HS-27A (cell line): ENCODE data around the gene USP21.

Experiments used
- DNase-seq: peaks from one replicate; pipeline ENCODE4 v3.0.0-alpha.2; 2012; ENCODE audit warnings: low read depth, missing footprints

USP21 gene

GRCh38 chr1:161133220-161133740 lies 26.0 kb upstream of the USP21 start:
- DNase-seq = no peak

- DNase-seq = no peak
These were observed 21.4 kb upstream of the USP21 start for GRCh38 chr1:161137881-161138280.

GRCh38 chr1:161138431-161138830 lies 20.9 kb upstream of the USP21 start:
- DNase-seq = no peak

GRCh38 chr1:161139766-161140165 lies 19.5 kb upstream of the USP21 start:
- no peak for DNase-seq

- no peak for DNase-seq
These were observed 18.4 kb upstream of the USP21 start for GRCh38 chr1:161140755-161141400.

- no peak for DNase-seq
These were observed 13.5 kb upstream of the USP21 start for GRCh38 chr1:161145832-161146231.

GRCh38 chr1:161153176-161153575 lies 6.1 kb upstream of the USP21 start:
- no peak for DNase-seq

- peak; percentile 77 for DNase-seq
These were observed 5.5 kb upstream of the USP21 start, which contains the start of gene UFC1 for GRCh38 chr1:161153682-161154337. TSS of gene UFC1 (plus strand) at chr1:161153978. CDS start at chr1:161153998, 20 bp downstream.

GRCh38 chr1:161157867-161158266 lies 1.4 kb upstream of the USP21 start:
- no peak for DNase-seq

- DNase-seq = no peak
These were observed 837 bp upstream of the USP21 start for GRCh38 chr1:161158316-161159010.

- no peak for DNase-seq
These were observed 578 bp downstream of the USP21 start for GRCh38 chr1:161159913-161160243.

GRCh38 chr1:161160671-161161145 lies 1.4 kb downstream of the USP21 start:
- no peak for DNase-seq

GRCh38 chr1:161161652-161162051 lies 2.4 kb downstream of the USP21 start:
- no peak for DNase-seq

- no peak for DNase-seq
These were observed 2.8 kb downstream of the USP21 start for GRCh38 chr1:161162052-161162451.

- no peak for DNase-seq
These were observed 3.5 kb downstream of the USP21 start for GRCh38 chr1:161162806-161163205.

GRCh38 chr1:161163793-161164192 lies 4.5 kb downstream of the USP21 start:
- no peak for DNase-seq

- DNase-seq = no peak
These were observed 5.8 kb downstream of the USP21 start for GRCh38 chr1:161164901-161165610.

GRCh38 chr1:161165742-161166668 lies 6.7 kb downstream of the USP21 start, which contains the start of gene PPOX:
TSS of gene PPOX (plus strand) at chr1:161166426. CDS start at chr1:161166848, 422 bp downstream.
- DNase-seq = peak; percentile 90

- no peak for DNase-seq
These were observed 7.6 kb downstream of the USP21 start for GRCh38 chr1:161166669-161167548.

- no peak for DNase-seq
These were observed 9.6 kb downstream of the USP21 start for GRCh38 chr1:161168906-161169305.
